Stimulated activated naive CD4-positive, alpha-beta T cell treated with Interleukin-2 at 50 U/mL for 16 hours (primary cell): ENCODE results near the gene DOCK3.
A peak's percentile ranks its signal among the peaks of the same experiment; 100 is the strongest.
"Not testable (repeated sequence)": the region's sequence is repeated elsewhere in the genome, so short reads cannot be mapped to it uniquely, and the experiment has no call there.

Experiments used
- DNase-seq: peaks from one replicate; lab custom pipeline; 2025; lab: John Stamatoyannopoulos, UW

DOCK3 gene

GRCh38 chr3:50883755-50884154, 209.0 kb downstream of the DOCK3 start:
- DNase-seq = no peak

GRCh38 chr3:50885070-50885850, 210.5 kb downstream of the DOCK3 start:
- no peak for DNase-seq

- no peak for DNase-seq
These were observed 216.1 kb downstream of the DOCK3 start for GRCh38 chr3:50890688-50891344.

- DNase-seq = not testable (repeated sequence)
These were observed 226.4 kb downstream of the DOCK3 start for GRCh38 chr3:50901097-50901496.

GRCh38 chr3:50912746-50913145, 238.0 kb downstream of the DOCK3 start:
- no peak for DNase-seq

GRCh38 chr3:50913260-50913659, 238.5 kb downstream of the DOCK3 start:
- no peak for DNase-seq

GRCh38 chr3:50922071-50922470, 247.3 kb downstream of the DOCK3 start:
- not testable (repeated sequence) for DNase-seq

GRCh38 chr3:50923955-50924354, 249.2 kb downstream of the DOCK3 start:
- no peak for DNase-seq

GRCh38 chr3:50924638-50925037, 249.9 kb downstream of the DOCK3 start:
- no peak for DNase-seq

GRCh38 chr3:50926868-50927267, 252.1 kb downstream of the DOCK3 start:
- no peak for DNase-seq

GRCh38 chr3:50930371-50931208, 255.9 kb downstream of the DOCK3 start:
- DNase-seq = no peak

- not testable (repeated sequence) for DNase-seq
These were observed 258.2 kb downstream of the DOCK3 start for GRCh38 chr3:50932918-50933317.

GRCh38 chr3:50936389-50936788, 261.7 kb downstream of the DOCK3 start:
- DNase-seq = no peak

- DNase-seq = no peak
These were observed 272.7 kb downstream of the DOCK3 start for GRCh38 chr3:50947419-50947818.

GRCh38 chr3:50950591-50950990, 275.9 kb downstream of the DOCK3 start:
- DNase-seq = no peak

- DNase-seq = no peak
These were observed 279.2 kb downstream of the DOCK3 start for GRCh38 chr3:50953825-50954414.

- DNase-seq = no peak
These were observed 286.7 kb downstream of the DOCK3 start for GRCh38 chr3:50961386-50961785.

- DNase-seq = peak; percentile 28
These were observed 296.8 kb downstream of the DOCK3 start for GRCh38 chr3:50971487-50971924.

- no peak for DNase-seq
These were observed 297.3 kb downstream of the DOCK3 start for GRCh38 chr3:50972029-50972428.

GRCh38 chr3:50978586-50978985, 303.9 kb downstream of the DOCK3 start:
- DNase-seq = not testable (repeated sequence)

GRCh38 chr3:50978991-50979667, 304.4 kb downstream of the DOCK3 start:
- no peak for DNase-seq
